ENCODE measurements around the gene LCT.

The LCT gene

DNA sequence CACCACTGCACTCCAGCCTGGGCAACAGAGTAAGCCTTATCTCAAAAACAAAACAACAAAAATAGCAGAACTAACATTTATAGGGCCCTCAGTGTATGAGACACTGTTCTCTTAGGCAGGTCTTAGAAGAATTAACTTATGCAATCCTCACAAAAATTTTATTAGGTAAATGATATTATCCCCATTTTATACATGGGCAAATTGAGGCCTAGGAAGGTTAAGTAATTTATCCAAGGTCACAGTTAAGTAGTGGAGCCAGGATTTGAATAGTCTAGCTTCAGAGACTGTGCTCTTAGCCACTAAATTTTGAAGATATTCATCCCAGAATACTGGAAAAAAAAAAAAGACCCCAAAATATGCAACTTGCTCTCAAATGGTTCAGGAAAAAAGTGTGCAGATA, 16.4 kb upstream of the LCT start (continued):
- TF ChIP-seq, protein P1, sequence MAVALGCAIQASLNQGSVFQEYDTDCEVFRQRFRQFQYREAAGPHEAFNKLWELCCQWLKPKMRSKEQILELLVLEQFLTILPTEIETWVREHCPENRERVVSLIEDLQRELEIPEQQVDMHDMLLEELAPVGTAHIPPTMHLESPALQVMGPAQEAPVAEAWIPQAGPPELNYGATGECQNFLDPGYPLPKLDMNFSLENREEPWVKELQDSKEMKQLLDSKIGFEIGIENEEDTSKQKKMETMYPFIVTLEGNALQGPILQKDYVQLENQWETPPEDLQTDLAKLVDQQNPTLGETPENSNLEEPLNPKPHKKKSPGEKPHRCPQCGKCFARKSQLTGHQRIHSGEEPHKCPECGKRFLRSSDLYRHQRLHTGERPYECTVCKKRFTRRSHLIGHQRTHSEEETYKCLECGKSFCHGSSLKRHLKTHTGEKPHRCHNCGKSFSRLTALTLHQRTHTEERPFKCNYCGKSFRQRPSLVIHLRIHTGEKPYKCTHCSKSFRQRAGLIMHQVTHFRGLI (tag by site-specific recombination; IDR thresholded peaks at IDR 0.05) = no peak

DNA sequence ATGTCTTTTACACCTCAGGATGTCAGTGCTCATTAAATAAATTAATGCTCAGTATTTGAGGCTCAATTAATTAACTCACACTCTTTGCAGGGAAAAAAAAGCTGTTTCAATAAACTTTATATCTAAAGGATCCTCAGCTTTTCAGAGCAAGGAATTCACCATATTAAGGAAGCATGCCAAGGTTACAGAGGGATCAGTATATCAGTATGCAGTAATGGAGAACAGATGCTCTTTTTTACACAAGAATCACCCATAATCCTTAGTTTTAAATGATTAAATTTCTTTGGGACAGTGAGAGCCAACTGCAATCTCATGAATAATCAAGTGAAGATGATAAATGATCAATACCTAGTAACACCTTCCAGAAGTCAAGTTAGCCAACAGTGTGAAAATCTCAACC, 14.9 kb upstream of the LCT start:
- Histone ChIP-seq H3K27ac (ENCODE audit: extremely low read depth, low read depth, low read length) (no peak overlapping the region), H3K9me3 (ENCODE audit: control insufficient read depth, insufficient read depth, low read depth, low read length) (no peaks in the 10 kb centered on the region), H3K4me3 (ENCODE audit: low read depth, low read length) (no peak overlapping the region), H3K4me1 (ENCODE audit: control insufficient read depth, insufficient read depth, low read length) (no peaks in the 10 kb centered on the region), H3K36me3 (ENCODE audit: control insufficient read depth in 2 of 2, insufficient read depth in 1 of 2, low read length in 2 of 2) (peaks cover 83 to 96% of the 10 kb centered on the region in 2 experiments)
- ChIA-PET CTCF (no interaction called here), POLR2A (no interaction called here)
- TF ChIP-seq ZNF248 (tag by site-specific recombination; IDR thresholded peaks at IDR 0.05) = no peak
- no peak for TF ChIP-seq ZNF629 (tag by site-specific recombination; IDR thresholded peaks at IDR 0.05)
- no peak for TF ChIP-seq ZNF626 (tag by site-specific recombination; IDR thresholded peaks at IDR 0.05)
- no peak for TF ChIP-seq SALL2 (tag by site-specific recombination; IDR thresholded peaks at IDR 0.05; ENCODE audit: borderline replicate concordance)
- TF ChIP-seq, protein P2, sequence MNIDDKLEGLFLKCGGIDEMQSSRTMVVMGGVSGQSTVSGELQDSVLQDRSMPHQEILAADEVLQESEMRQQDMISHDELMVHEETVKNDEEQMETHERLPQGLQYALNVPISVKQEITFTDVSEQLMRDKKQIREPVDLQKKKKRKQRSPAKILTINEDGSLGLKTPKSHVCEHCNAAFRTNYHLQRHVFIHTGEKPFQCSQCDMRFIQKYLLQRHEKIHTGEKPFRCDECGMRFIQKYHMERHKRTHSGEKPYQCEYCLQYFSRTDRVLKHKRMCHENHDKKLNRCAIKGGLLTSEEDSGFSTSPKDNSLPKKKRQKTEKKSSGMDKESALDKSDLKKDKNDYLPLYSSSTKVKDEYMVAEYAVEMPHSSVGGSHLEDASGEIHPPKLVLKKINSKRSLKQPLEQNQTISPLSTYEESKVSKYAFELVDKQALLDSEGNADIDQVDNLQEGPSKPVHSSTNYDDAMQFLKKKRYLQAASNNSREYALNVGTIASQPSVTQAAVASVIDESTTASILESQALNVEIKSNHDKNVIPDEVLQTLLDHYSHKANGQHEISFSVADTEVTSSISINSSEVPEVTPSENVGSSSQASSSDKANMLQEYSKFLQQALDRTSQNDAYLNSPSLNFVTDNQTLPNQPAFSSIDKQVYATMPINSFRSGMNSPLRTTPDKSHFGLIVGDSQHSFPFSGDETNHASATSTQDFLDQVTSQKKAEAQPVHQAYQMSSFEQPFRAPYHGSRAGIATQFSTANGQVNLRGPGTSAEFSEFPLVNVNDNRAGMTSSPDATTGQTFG (tag by site-specific recombination; IDR thresholded peaks at IDR 0.05; ENCODE audit: borderline replicate concordance) = no peak
- TF ChIP-seq, protein P3, sequence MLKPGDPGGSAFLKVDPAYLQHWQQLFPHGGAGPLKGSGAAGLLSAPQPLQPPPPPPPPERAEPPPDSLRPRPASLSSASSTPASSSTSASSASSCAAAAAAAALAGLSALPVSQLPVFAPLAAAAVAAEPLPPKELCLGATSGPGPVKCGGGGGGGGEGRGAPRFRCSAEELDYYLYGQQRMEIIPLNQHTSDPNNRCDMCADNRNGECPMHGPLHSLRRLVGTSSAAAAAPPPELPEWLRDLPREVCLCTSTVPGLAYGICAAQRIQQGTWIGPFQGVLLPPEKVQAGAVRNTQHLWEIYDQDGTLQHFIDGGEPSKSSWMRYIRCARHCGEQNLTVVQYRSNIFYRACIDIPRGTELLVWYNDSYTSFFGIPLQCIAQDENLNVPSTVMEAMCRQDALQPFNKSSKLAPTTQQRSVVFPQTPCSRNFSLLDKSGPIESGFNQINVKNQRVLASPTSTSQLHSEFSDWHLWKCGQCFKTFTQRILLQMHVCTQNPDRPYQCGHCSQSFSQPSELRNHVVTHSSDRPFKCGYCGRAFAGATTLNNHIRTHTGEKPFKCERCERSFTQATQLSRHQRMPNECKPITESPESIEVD (tag by site-specific recombination; IDR thresholded peaks at IDR 0.05) = no peak
- no peak for TF ChIP-seq FEZF1 (tag by site-specific recombination; IDR thresholded peaks at IDR 0.05)
- TF ChIP-seq KLF8 (tag by site-specific recombination; IDR thresholded peaks at IDR 0.05) = no peak
- TF ChIP-seq ZNF837 (tag by site-specific recombination; IDR thresholded peaks at IDR 0.05) = no peak
- no peak for TF ChIP-seq ZNF571 (tag by site-specific recombination; IDR thresholded peaks at IDR 0.05)
- TF ChIP-seq, protein P4, sequence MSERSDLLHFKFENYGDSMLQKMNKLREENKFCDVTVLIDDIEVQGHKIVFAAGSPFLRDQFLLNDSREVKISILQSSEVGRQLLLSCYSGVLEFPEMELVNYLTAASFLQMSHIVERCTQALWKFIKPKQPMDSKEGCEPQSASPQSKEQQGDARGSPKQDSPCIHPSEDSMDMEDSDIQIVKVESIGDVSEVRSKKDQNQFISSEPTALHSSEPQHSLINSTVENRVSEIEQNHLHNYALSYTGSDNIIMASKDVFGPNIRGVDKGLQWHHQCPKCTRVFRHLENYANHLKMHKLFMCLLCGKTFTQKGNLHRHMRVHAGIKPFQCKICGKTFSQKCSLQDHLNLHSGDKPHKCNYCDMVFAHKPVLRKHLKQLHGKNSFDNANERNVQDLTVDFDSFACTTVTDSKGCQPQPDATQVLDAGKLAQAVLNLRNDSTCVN (tag by site-specific recombination; optimal IDR thresholded peaks at IDR 0.05) = no peak

DNA sequence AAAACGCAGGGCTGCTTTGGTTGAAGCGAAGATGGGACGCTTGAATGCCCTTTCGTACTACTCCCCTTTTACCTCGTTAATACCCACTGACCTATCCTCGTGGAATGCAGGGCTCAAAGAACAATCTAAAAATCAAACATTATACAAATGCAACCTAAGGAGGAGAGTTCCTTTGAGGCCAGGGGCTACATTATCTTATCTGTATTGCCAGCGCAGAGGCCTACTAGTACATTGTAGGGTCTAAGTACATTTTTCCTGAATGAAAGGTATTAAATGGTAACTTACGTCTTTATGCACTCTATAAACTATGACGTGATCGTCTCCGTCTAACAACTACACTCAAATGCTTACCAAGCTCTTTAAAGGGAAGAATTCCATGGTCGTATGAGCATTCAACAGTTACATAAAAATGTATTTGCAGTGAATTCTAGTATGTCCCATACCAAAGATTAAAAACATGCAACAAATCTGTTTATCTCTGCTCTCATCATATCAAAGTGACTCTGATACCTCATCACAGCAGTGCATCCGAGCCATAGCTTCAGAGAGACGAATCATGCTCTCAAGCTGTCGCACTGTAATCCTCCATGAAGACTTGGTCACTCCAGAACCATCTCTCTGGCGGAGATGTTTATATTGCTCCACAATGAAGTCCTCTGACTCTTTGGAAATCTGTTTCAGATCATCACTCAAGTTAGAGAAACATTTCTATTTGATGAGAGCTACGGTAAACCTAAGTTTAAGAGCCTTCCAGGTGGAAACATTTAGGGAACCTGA, 14.1 kb upstream of the LCT start:
- Histone ChIP-seq H3K27ac (ENCODE audit: extremely low read depth, low read depth, low read length) (no peak overlapping the region), H3K4me1 (ENCODE audit: control insufficient read depth, insufficient read depth, low read length) (no peaks in the 10 kb centered on the region), H3K4me3 (ENCODE audit: low read depth, low read length) (no peak overlapping the region), H3K36me3 (ENCODE audit: control insufficient read depth in 2 of 2, insufficient read depth in 1 of 2, low read length in 2 of 2) (peaks cover 87 to 96% of the 10 kb centered on the region in 2 experiments), H3K9me3 (ENCODE audit: control insufficient read depth, insufficient read depth, low read depth, low read length) (no peaks in the 10 kb centered on the region)
- ChIA-PET POLR2A (no interaction called here), CTCF (interaction anchor here (1.0 kb wide), 1 partner anchor 63 kb away, joined by 4 read pairs; no protein-coding TSS in a partner anchor)
- TF ChIP-seq ZNF785 (tag by site-specific recombination; IDR thresholded peaks at IDR 0.05) (no peak), ZNF169 (tag by site-specific recombination; IDR thresholded peaks at IDR 0.05) (no peak), ZIC2 (tag by site-specific recombination; IDR thresholded peaks at IDR 0.05) (no peak), TCF7L2 (IDR thresholded peaks at IDR 0.05; ENCODE audit: borderline replicate concordance, low read depth, low read length) (no peak), ZNF791 (tag by site-specific recombination; IDR thresholded peaks at IDR 0.05) (no peak), ZNF596 (tag by site-specific recombination; IDR thresholded peaks at IDR 0.05) (no peak), YY2 (tag by site-specific recombination; IDR thresholded peaks at IDR 0.05) (no peak), ZNF426 (tag by site-specific recombination; IDR thresholded peaks at IDR 0.05) (no peak), ZNF623 (tag by site-specific recombination; IDR thresholded peaks at IDR 0.05) (no peak), ZNF157 (tag by site-specific recombination; IDR thresholded peaks at IDR 0.05) (no peak)
- TF ChIP-seq, protein P5, sequence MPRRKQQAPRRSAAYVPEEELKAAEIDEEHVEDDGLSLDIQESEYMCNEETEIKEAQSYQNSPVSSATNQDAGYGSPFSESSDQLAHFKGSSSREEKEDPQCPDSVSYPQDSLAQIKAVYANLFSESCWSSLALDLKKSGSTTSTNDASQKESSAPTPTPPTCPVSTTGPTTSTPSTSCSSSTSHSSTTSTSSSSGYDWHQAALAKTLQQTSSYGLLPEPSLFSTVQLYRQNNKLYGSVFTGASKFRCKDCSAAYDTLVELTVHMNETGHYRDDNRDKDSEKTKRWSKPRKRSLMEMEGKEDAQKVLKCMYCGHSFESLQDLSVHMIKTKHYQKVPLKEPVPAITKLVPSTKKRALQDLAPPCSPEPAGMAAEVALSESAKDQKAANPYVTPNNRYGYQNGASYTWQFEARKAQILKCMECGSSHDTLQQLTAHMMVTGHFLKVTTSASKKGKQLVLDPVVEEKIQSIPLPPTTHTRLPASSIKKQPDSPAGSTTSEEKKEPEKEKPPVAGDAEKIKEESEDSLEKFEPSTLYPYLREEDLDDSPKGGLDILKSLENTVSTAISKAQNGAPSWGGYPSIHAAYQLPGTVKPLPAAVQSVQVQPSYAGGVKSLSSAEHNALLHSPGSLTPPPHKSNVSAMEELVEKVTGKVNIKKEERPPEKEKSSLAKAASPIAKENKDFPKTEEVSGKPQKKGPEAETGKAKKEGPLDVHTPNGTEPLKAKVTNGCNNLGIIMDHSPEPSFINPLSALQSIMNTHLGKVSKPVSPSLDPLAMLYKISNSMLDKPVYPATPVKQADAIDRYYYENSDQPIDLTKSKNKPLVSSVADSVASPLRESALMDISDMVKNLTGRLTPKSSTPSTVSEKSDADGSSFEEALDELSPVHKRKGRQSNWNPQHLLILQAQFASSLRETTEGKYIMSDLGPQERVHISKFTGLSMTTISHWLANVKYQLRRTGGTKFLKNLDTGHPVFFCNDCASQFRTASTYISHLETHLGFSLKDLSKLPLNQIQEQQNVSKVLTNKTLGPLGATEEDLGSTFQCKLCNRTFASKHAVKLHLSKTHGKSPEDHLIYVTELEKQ (tag by site-specific recombination; IDR thresholded peaks at IDR 0.05; ENCODE audit: borderline replicate concordance) = no peak
